HepG2 (cell line): ENCODE results near the gene LYZL2. TPM values are rescaled to one million over a fixed set of nuclear protein-coding genes. Genes with fewer than 3 reads are reported as not detected.
A peak's percentile ranks its signal among the peaks of the same experiment; 100 is the strongest.

ENCODE experiments used
- ATAC-seq: fragments of 200-7000 bp; cut with Tn5 transposase; 3 replicates; pipeline ENCODE4 v1.9.1; 2020; ENCODE audit warnings: mild to moderate bottlenecking, moderate library complexity
- BruUV-seq: library from RNA; stranded (reverse); fragments of 400-500 nt; replicated peaks from 2 replicates; lab custom pipeline; 2021; lab: Mats Ljungman, UMichigan
- CTCF ChIA-PET: fragments of 300-600 bp; formaldehyde crosslinking; extraction: SDS; loops from one replicate; lab custom pipeline; 2021; ENCODE audit warnings: low total read pairs, inconsistent platforms, low intra/inter-chr PET ratio; lab: Yijun Ruan, JAX
- POLR2A ChIA-PET: fragments of 350-600 bp; sonication (Branson Sonifier 250); formaldehyde crosslinking; loops from one replicate; lab custom pipeline; 2020; ENCODE audit warnings: antibody characterized with exemption, inconsistent platforms; lab: Yijun Ruan, JAX
- DNase-seq: peaks from one replicate; pipeline ENCODE4 v3.0.0-alpha.2; 2015; ENCODE audit warnings: low spot score
- FAIRE-seq: peaks from 3 replicates; lab custom pipeline; 2011; peaks lifted over from hg19 to GRCh38; lab: Jason Lieb, UNC
- H2AFZ ChIP-seq: one replicate; pipeline ENCODE4 v1.6.1; 2011; ENCODE audit warnings: low read length, inconsistent platforms
- H3K27ac ChIP-seq: fragments of 300-600 bp; 3 replicates; pipeline ENCODE4 v1.8.0; 2011; ENCODE audit warnings: mixed run types, mild to moderate bottlenecking, mixed read lengths, low read length, inconsistent platforms; ENCODE audit not compliant: insufficient read depth; ENCODE audit errors: extremely low read length
- H3K27me3 ChIP-seq, 2 experiments: fragments of 200-600 bp in 1 of 2; 2 replicates in 1 of 2; 3 replicates in 1 of 2; pipeline versions ENCODE4 v1.6.0 to v1.8.0; 2011; ENCODE audit warnings: low read length in 2 of 2, mild to moderate bottlenecking in 2 of 2, moderate library complexity in 2 of 2, inconsistent platforms in 1 of 2; ENCODE audit not compliant: insufficient read depth in 2 of 2, control insufficient read depth in 1 of 2
- H3K36me3 ChIP-seq, 2 experiments: fragments of 200-600 bp in 1 of 2; replicated peaks in 1 of 2; 2 replicates in 1 of 2; 3 replicates in 1 of 2; pipeline versions ENCODE4 v1.5.1 to v1.8.0; 2011; ENCODE audit warnings: low read length in 2 of 2, inconsistent platforms in 1 of 2; ENCODE audit not compliant: insufficient read depth in 2 of 2, control insufficient read depth in 1 of 2
- H3K4me1 ChIP-seq: 2 replicates; pipeline ENCODE4 v1.5.1; 2012; ENCODE audit warnings: low read length, inconsistent platforms; ENCODE audit not compliant: insufficient read depth
- H3K4me2 ChIP-seq: 2 replicates; pipeline ENCODE4 v1.6.0; 2011; ENCODE audit warnings: low read depth, low read length, inconsistent platforms
- H3K4me3 ChIP-seq, 3 experiments: fragments of 200-600 bp in 1 of 3; sonication (generic), shearing (Covaris generic) in 1 of 3; replicated peaks in 1 of 3; 2 replicates each; pipeline ENCODE4 v1.5.1; 2011 to 2016; ENCODE audit warnings: low read length in 3 of 3, inconsistent platforms in 2 of 3, low read depth in 2 of 3, mild to moderate bottlenecking in 2 of 3, control low read depth in 1 of 3, mixed read lengths in 1 of 3; ENCODE audit not compliant: insufficient read depth in 1 of 3
- H3K79me2 ChIP-seq: one replicate; pipeline ENCODE4 v1.6.1; 2011; ENCODE audit warnings: low read length, inconsistent platforms; ENCODE audit not compliant: insufficient read depth
- H3K9ac ChIP-seq: 2 replicates; pipeline ENCODE4 v1.6.0; 2011; ENCODE audit warnings: mild to moderate bottlenecking, low read depth, low read length, inconsistent platforms; ENCODE audit not compliant: insufficient read depth
- H3K9me3 ChIP-seq: 2 replicates; pipeline ENCODE4 v1.5.1; 2012; ENCODE audit warnings: mild to moderate bottlenecking, low read length
- H4K20me1 ChIP-seq: 2 replicates; pipeline ENCODE4 v1.6.0; 2011; ENCODE audit warnings: inconsistent platforms, mild to moderate bottlenecking, low read length, moderate library complexity; ENCODE audit not compliant: insufficient read depth
- CEBPB ChIP-seq: IDR thresholded peaks from 2 replicates; pipeline ENCODE4 v1.6.1; 2011; ENCODE audit warnings: low read depth, low read length, improper control_type of control experiment, borderline replicate concordance
- CREB3 ChIP-seq: sonication (generic); formaldehyde crosslinking; IDR thresholded peaks from 2 replicates; pipeline ENCODE4 v1.5.0; 2020; ENCODE audit warnings: missing genetic modification reagents
- NFATC3 ChIP-seq: sonication (generic); formaldehyde crosslinking; IDR thresholded peaks from 2 replicates; pipeline ENCODE4 v1.5.1; 2020; ENCODE audit warnings: mild to moderate bottlenecking, missing genetic modification reagents
- PAX8 ChIP-seq: sonication (generic); formaldehyde crosslinking; IDR thresholded peaks from 2 replicates; pipeline ENCODE4 v1.8.0; 2022; ENCODE audit warnings: mild to moderate bottlenecking, missing genetic modification reagents, borderline replicate concordance
- SALL2 ChIP-seq: sonication (generic); formaldehyde crosslinking; IDR thresholded peaks from 2 replicates; pipeline ENCODE4 v1.8.1; 2023; ENCODE audit warnings: mild to moderate bottlenecking, missing genetic modification reagents, inconsistent platforms
- ZNF773 ChIP-seq: sonication (generic); formaldehyde crosslinking; IDR thresholded peaks from 2 replicates; pipeline ENCODE4 v1.4.0; 2020; ENCODE audit warnings: missing genetic modification reagents, borderline replicate concordance
- ZSCAN21 ChIP-seq: sonication (generic); formaldehyde crosslinking; IDR thresholded peaks from 2 replicates; pipeline ENCODE4 v1.8.0; 2022; ENCODE audit warnings: mild to moderate bottlenecking, missing genetic modification reagents, moderate library complexity, borderline replicate concordance
- WGBS: methylation state at CpG from one replicate; pipeline ENCODE4 v1.1.6; 2017; ENCODE audit warnings: low lambda C conversion rate; 5-methylcytosine and 5-hydroxymethylcytosine counted together
- in situ Hi-C: cut with HindIII; loops from 2 replicates; pipeline ENCODE4 v1.10.0; 2017; ENCODE audit warnings: low pct_unique_long_range_greater_than_20kb; ENCODE audit not compliant: extremely low pct_ligation_motif_present
- intact Hi-C: fragments of 100-400 bp; cut with micrococcal nuclease; formaldehyde crosslinking; loops from one replicate; pipeline ENCODE4 v1.10.0; 2022; ENCODE audit not compliant: unreplicated experiment
- polyA plus RNA-seq, 8 experiments: library from polyadenylated mRNA; depleted of rRNA in 3 of 8; stranded (reverse) in 7 of 8; unstranded in 1 of 8; fragments of >200 nt; fragmentation: Illumina TruSeq in 4 of 8; extraction: Trizol in 4 of 8; gene quantifications; 2 replicates each; pipeline versions ENCODE4 v1.2.1 to v1.2.3, GENCODE V29; 2011 to 2016; ENCODE audit warnings: low read depth in 4 of 8, missing spikeins in 1 of 8, mixed read lengths in 1 of 8; ENCODE audit not compliant: insufficient read depth in 1 of 8
- total RNA-seq, 5 experiments: library from RNA; depleted of rRNA; stranded (reverse); fragments of >200 nt; fragmentation: Illumina TruSeq; extraction: Trizol; gene quantifications; 2 replicates each; pipeline ENCODE4 v1.2.3, GENCODE V29; 2016; ENCODE audit warnings: low read depth in 1 of 5
- TF ChIP-seq, protein P1 (sequence below): sonication (generic); formaldehyde crosslinking; IDR thresholded peaks from 2 replicates; pipeline ENCODE4 v1.5.0; 2020; ENCODE audit warnings: missing genetic modification reagents

Gene LYZL2
- total and polyA plus RNA-seq, 2 of the 13 experiments (the other 11 are each of a cell fraction or from before 2014, with no cell fraction given) = 0.20 to 0.63 TPM

DNA sequence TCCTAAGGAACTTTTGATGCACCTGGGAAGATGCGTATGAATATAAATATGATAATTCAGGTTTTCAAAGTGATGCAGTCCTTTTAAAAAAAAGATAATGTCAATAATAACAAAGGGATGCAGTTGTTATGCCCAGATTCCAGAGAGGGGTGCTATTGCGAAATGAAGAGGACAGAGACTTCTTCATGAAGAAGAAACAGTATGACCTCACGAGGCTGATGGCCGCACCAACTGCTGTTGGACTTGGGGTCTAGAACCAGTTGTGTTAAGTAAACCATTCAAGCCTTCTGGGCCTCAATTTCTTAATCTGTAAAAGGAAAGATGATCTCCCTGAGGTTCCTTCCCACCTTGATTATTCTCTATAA, 55.1 kb downstream of the LYZL2 start:
- ChIA-PET POLR2A (no interaction called here), CTCF (no interaction called here)
- in situ Hi-C loops = no loop called here

DNA sequence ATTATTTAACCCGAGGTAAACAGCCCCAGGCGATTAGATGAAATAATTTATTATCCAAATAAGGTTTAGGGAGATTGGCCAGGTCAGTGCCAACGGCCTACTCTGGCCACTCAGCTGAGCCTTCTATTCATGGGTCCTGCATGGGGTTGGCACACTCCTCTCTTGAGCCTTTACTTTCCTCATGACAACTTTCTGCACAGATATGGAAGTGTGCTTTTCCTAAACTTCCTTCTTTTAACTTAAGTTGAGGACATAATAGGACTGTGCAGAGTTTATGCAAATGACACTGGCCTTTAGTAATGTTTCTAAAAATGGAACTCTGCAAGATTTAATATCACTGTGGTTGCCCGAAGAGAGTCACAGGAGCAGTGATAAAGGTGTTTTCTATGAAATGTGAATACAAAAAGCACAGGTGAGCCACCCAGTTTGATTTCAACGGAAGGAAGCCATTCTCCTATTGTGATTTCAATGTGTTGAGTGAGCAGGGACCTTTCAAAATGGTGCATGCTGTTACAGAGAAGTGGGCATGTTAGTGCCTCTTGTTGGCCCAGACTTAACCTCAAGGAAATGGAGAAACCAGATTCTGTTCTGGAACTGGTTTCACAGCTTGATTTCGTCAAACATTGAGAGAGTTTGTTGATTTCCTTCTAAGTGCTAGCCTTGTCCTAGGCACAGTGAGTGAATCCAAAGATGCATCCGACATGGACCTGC, 55.7 kb downstream of the LYZL2 start:
- Histone ChIP-seq H3K27ac (no peak overlapping the region), H3K4me2 (no peak overlapping the region), H3K9ac (no peak overlapping the region), H3K36me3 (no peaks in the 10 kb centered on the region), H3K79me2 (no peaks in the 10 kb centered on the region), H4K20me1 (no peaks in the 10 kb centered on the region), H2AFZ (no peak overlapping the region), H3K27me3 (peaks cover 3 to 18% of the 10 kb centered on the region in 2 experiments; a peak in 3 of 5 replicates), H3K4me1 (peaks cover 3% of the 10 kb centered on the region), H3K9me3 (no peaks in the 10 kb centered on the region), H3K4me3 (no peak overlapping the region)
- no peak for DNase-seq
- TF ChIP-seq ZNF773 (CRISPR knock-in tag) (no peak), ZSCAN21 (CRISPR knock-in tag) (no peak)
- ChIA-PET POLR2A (no interaction called here), CTCF (no interaction called here)
- WGBS = 41% methylated on average over 7 of the region's 7 CpGs
- no TSS peak for BruUV-seq
- in situ Hi-C loops (no loop called here), intact Hi-C loops (no loop called here)
- no peak for FAIRE-seq
- ATAC-seq = no peak

More for the DNA sequence above, 55.1 kb downstream of the LYZL2 start:
- no peaks in the 10 kb centered on the region for H3K79me2 ChIP-seq
- no peak for ATAC-seq
- H3K27ac ChIP-seq = no peak overlapping the region
- FAIRE-seq = no peak
- no peak overlapping the region for H3K9ac ChIP-seq
- TF ChIP-seq CREB3 (CRISPR knock-in tag) (no peak), NFATC3 (CRISPR knock-in tag) (no peak), SALL2 (no peak), PAX8 (no peak), CEBPB (peak; percentile 70)
- TF ChIP-seq, protein P1, sequence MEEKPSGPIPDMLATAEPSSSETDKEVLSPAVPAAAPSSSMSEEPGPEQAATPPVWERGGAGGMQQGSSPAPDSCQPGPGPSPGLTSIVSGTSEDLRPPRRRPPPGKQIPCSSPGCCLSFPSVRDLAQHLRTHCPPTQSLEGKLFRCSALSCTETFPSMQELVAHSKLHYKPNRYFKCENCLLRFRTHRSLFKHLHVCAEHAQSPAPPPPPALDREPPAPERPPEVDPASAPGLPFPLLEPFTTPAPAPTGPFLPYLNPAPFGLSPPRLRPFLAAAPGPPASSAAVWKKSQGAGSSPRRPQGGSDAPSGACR (CRISPR knock-in tag) = no peak
- TF ChIP-seq, all 625 proteins: peak for 1
- Histone ChIP-seq H3K9me3 (no peaks in the 10 kb centered on the region), H3K36me3 (no peaks in the 10 kb centered on the region), H4K20me1 (no peaks in the 10 kb centered on the region), H3K4me1 (peaks cover 8% of the 10 kb centered on the region), H3K4me3 (no peak overlapping the region), H3K4me2 (no peak overlapping the region), H2AFZ (no peak overlapping the region), H3K27me3 (peaks cover 3 to 18% of the 10 kb centered on the region in 2 experiments; a peak in 3 of 5 replicates)
- no peak for DNase-seq
- 51% methylated on average over 4 of the region's 4 CpGs for WGBS
- BruUV-seq = no TSS peak
- intact Hi-C loops = no loop called here
